Fibroblast of gingiva (primary cell): Measurements from ENCODE around the gene KCND2.
A peak's percentile ranks its signal among the peaks of the same experiment; 100 is the strongest.
"Not testable (repeated sequence)": the region's sequence is repeated elsewhere in the genome, so short reads cannot be mapped to it uniquely, and the experiment has no call there.

Experiments used
- DNase-seq: peaks from one replicate; pipeline ENCODE4 v3.0.0-alpha.2; 2011; ENCODE audit warnings: low read depth

Gene KCND2

DNA sequence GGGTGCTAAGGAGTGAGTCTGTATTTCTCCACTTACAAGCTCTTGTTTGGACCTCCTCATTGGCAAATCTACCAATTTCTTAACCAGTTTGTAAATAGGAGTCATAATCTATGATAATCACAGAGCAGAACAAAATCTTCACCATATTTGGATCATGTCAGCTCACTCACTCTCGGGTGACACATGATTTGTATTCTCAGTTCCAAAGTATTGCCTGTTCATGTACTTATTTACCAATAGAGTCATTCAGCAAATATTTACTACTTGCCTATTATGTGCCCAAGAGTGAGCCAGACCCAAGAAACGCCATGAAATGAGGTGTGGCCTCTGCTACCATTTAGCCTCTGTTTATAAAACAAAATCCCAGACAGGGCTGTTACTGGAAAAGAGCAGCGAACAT is 470.2 kb downstream of the KCND2 start:
- no peak for DNase-seq

DNA sequence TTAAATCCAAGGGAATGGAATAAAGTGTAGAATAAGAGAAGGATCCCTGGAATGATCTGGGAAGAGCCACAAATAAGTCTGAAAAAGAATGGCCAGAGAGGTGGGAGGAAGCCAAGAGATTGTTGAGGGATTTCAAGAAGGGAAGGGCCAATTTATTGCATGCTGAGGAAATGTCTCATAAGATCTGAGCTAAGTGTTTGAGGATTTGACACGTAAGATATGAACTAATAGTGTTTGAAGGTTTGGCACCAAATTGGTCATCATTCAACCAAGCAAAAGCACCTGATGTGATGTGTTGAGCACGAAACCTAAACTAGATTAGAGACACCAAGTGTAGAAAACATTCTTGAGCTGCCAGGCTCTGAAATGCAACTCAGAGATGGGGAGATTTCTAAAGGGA is 487.1 kb downstream of the KCND2 start:
- DNase-seq: no peak

DNA sequence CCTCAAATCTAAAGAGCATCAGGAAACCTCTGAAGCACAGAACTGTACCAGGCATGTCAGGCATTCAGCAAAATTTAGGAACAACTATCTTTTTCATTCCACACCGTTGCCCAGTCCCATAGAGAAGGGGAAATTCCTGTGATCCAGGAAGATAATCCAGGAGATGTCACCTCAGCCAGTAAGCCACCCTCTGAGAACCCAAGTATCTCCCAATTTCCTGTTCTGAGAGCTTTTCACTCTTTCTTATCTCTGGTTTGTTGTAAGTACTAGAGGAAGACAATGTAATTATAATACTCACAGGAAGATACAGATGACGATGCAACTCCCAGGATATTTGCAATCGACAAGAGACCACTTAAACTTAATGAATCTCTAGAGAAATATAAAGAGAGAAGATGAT is 487.9 kb downstream of the KCND2 start:
- no peak for DNase-seq

DNA sequence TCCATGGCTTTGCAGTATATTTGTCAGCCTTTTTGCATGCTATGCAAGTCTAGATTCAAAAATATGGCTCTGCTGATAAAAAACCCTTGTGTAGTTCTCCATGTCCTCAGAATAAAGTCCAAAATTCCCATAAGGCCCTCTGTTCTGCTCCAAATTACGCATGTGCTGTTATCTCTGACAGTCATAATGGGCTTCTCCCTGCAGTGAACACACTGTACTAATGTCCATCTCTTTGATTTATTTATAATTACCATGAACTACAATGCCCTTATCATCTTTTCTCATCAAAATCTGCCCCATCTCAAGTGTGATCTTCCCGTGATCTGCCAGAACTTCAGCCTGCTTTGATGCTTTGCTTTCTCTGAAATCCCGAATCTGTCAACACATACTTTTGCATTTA is 497.2 kb downstream of the KCND2 start:
- no peak for DNase-seq

DNA sequence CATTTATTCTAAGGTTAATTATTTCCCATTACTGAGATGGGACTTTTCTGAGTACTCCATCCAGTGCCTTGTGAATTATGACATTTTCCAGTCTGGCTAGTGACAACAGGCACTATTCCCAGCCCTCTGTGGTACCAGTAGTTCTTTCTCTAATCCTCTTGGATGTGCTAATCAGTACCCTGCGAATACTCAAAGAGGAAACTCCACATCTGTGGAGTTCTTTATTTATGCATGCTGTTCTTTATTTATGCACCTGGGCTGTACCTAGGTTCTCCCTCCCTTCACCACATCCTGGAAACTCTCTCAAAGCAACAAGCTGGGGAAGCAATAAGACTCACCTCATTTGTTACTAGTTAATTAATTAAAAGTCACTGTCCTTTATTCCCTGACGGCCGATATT is 501.5 kb downstream of the KCND2 start:
- DNase-seq: no peak

DNA sequence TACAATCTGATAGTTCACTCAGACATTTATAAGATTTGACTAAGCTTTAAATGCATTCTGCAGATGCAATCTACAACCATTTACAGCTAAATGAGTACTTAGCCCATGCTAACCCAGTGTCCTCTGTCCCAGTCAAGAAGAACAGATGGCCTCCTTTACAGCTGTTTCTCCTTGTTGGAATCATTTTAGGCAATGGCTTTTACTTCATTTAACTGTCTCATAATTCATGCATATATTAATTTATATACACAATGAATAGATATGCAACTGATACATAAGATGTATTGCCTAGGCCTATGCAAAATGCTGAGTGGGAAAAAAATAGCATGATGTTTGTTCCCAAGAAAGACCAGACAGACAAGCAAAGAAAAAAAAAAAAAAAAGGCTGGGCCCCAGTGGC is 502.8 kb downstream of the KCND2 start:
- no peak for DNase-seq

DNA sequence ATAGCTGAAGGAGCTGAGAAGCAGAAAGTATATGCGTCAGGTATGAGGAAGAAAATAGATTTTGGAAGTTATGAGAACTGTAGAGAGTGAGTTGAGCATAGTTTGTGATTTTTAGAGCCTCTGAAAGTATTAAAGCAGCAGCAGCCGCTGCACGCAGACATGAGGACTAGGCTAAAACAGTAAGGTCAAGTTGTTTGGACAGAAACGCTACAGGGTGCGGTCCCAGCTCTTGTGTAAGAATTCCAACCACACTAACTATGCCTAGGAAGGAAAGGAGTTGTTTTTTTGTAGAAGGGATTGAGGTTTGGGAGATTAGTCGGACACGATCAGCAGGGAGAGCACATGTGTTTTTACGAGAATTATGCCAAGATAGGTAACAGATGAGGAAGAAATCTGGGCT is 506.1 kb downstream of the KCND2 start:
- not testable (repeated sequence) for DNase-seq

DNA sequence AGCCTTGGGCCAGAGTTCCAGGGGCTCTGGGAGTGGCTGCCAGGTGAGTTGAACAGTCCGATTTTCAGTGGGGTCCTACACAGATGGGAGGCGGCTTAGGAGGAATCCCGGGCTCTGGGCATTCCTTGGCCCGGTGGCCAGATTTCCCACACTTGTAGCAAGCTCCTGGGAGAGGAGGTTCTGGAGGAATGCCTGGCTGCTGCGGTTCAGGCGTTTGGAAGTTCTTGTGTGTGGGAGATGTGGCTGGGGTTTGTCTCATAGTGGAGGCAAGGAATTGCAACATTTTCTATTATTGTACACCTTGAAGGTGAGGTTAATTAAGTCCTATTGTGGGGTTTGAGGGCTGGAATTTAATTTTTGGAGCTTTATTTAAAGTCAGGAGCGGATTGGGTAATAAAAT is 507.5 kb downstream of the KCND2 start:
- not testable (repeated sequence) for DNase-seq

DNA sequence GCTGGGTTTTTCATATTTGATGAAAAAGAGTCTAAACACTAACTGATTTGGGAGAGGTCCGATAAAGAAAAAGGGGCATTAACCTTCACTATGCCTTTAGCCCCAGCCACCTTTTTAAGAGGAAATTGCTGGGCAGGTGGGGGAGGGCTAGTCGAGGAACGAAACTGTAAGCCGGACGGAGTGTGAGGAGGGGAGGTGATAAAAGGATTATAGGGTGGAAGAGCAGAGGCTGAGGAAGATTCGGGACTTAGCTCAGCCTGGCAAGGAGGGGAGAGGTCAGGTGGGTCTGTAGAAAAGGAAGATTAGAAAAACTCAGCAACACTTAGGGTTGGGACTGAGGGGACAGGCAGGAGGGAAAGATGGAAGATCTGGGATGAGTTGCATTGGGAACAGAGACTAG is 508.0 kb downstream of the KCND2 start:
- no peak for DNase-seq

DNA sequence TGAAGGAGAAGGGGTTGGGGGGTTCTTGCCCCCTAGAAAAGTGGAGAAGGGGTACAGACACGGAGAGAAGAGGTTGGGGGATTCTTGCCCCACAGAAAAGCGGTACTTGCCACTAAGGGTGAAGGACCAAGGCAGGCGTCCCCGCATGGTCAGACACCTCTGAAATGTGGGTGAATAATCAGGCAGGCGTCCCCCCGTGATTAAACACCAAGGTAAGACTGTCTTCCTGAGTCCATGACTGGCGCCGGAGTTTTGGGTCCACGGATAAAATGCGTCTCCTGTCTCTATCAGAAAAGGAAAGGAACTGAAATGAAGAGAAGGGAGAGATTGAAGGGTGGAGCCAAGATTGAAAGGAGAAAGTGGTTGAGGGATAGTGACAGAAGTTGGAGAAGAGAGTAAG is 508.9 kb downstream of the KCND2 start:
- not testable (repeated sequence) for DNase-seq

DNA sequence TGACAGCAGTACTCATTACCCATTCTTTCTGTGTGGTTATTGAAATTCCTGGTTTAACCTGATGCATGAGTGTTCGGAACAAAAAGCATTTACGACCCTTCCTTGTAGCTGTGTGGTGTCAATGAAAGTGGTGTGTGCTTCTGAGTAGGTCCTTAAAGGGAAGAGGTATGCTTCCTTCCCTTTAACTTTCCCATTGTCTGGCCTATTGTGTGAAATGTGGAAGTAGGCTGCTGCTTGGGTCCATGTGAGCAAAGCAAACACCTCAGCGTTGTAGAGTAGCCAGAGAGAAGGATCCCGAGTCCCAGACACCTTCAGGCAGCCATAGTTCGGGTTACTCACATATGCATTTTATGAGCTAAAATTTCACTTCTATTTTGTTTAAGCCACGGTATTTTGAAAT is 510.3 kb downstream of the KCND2 start:
- DNase-seq: no peak

DNA sequence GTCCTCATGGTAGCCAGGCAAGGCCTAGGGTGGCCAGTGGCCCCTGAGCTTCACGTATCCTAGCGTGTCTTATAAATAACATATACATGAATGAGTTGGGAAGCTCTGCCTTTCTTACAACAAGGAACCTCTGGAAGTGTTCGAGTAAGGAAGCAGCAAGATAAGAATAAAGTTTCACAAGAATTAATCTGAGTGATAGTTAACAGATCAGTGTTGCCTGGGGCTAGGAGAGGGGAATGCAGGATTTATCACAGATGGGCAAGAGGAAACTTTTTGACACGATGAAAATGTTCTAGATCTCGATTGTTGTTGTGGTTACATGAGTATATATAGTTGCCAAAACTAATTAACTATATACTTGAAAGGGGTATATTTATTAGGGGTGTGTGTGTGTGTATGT is 510.7 kb downstream of the KCND2 start:
- DNase-seq: no peak

DNA sequence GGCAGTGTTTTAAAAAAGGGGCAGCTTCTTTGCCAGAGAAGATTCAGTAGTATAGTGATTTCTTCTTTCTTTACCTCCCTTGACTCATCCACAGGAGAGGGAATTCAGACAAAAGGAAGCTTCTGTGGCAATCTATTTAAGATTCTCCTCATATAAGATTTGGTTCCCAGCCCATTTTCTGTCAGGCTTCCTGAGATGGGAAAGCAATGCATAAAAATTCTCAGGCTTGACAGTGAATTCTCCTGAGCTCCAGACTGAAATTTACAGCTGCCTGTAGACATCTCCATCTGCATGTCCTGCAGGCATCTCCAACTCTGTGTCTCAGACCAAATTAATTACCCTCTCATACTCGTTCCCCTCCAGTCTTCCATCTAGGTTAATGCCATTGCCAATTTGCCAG is 512.1 kb downstream of the KCND2 start:
- no peak for DNase-seq

DNA sequence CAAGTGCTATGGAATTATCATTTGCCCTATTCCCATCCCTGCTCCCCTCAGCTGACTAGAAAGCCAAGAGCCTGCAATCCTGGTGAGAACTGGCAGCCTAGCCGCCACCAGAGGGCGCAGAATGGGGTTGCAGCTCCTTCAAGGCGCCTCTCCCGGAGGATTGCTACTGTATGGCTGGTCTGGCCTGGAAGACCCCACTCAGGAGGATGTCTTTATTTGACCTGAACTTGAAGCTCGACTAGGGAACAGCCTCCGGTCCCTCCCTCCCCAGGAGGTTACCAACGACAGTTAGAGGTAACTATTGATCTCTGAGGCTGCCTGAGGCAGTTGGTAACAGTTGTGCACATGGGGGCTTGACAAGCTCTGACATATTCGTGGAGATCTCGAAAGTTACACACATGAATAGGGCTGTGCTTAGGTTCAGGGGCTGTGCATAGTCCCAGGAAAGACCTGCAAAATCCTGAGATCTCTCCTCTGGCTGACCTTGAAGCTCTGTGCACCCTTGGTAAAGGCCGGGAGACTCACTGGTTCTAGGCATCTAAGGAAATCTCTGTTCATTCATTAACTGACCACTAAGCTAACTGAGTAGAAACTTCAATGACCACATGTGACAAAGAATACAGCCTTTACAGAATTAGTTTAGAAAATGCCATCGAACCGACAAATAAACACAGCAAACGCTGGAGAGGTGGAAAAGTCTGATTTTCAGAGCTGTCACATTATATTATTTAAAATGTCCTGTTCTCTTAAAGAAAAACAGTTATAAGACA is 519.3 kb downstream of the KCND2 start:
- peak; percentile 38 for DNase-seq

DNA sequence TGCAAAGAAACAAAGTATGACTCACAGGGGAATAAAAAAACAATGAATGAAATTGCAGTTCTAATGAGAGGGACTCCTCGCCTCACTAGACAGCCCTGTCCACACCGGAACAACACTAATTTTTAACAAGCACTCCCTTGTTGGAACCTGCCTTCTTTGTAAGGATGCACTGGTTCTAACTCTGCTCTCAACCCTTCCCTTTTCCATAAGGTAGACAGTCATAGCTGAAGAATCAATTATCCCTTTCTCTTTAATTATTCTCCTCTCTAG is 519.8 kb downstream of the KCND2 start:
- DNase-seq: no peak

DNA sequence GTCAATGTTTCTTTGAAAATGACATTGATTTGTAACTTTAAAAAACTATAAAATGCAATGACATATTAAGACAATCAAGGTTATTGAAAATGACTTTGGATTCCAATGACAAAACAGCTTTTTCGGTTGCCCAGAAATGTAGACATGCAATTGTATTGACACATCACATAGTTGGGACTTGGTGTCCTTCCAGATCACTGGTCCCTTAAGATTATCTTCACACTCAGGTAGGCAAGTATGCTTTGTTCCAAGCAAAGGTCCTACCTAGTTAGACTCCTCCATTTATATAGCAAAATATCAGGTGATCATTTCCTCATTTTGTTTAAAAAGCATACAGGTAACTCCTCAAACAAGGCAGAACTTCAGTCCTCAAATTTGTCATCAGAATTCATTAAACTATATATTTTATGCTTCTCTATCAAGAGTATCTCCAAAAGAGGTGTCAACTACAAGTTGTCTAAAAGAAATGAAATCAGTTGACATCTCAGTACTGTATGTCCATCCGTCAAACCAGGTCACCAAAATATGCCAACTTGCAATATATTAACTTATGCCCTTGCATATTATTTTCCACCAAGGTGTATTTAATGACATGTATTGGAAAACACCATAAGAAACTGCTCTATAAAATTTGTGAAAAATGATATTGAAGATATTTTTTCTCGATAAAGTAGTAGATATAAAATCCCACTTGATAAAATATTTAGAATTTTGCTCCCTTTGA is 520.4 kb downstream of the KCND2 start:
- no peak for DNase-seq

DNA sequence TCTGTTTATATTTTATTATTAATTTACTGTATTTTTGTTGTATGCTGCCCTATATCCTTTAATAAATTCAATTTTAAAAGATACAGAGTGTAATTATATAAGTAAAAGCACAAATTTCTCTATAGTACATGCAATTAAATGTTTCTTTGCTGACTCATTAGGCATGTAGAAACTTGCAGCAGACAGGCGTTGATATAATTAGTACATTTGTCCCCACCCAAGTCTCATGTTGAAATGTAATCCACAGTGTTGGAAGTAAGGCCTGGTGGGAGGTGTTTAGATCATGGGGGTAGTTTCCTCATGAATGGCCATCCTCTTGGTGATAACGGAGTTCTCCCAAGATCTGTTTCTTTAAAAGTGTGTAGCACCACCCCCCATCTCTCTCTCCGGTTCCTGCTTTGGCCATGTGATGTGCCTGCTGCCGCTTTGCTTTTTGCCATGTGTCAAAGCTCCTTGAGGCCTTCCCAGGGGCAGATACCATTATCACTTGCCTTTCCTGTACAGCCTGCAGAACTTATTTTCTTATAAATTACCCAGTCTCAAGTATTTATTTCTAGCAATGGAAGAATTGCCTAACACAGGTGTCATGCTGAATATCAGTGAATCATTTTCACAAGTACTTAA is 521.2 kb downstream of the KCND2 start:
- peak; percentile 2 for DNase-seq

DNA sequence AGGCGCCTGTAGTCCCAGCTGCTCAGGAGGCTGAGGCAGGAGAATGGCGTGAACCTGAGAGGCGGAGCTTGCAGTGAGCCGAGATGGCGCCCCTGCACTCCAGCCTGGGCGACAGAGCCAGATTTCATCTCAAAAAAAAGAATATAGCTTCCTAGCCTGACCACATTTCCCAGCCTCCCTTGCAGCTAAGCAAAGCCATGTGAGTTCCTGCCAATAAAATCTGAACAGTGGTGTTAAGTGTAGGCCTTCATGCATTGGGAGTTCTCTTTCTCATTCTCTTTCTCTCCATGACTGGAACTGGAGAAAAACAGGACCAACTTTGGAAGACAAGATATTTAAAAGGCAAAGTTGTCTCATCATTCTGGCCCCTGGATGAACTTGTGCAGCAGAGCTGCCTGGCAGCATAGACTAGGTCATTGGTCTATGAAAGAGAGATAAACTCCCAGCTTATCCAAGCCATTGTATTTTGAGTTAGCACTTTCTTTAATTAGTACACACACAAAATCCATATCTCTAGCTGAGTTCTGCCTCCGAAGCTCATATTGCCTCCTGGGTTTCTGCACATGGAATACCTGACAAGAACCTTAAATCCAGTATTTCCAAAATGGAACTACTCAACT is 524.2 kb downstream of the KCND2 start:
- no peak for DNase-seq

DNA sequence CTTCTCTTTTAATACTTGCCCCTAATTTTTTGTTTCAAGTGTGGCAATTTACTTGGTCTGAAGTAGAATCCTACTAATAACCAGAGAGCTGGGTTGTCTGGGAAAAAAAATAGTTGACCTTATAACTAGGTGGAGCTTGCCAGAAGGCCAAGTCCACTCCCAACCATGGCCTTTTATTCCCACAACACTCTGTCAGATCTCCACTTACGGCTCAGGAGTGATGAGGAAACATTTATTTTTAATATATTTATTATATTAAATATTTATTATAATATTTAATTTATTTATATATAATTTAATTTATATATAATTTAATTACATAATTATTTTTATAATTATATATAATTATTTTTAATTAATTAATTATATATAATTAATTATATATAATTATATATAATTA is 526.2 kb downstream of the KCND2 start:
- no peak for DNase-seq
